Aorta (tissue), 5 donors: ENCODE data around the gene PACSIN1. TPM values are rescaled to one million over a fixed set of nuclear protein-coding genes. Genes with fewer than 3 reads are reported as not detected.
A peak's percentile ranks its signal among the peaks of the same experiment; 100 is the strongest.

ENCODE experiments used
- ATAC-seq: fragments of 200-7000 bp; cut with Tn5 transposase; one replicate; pipeline ENCODE4 v1.9.1; 2022; ENCODE audit warnings: moderate library complexity; ENCODE audit not compliant: low FRiP score
- DNase-seq, 2 donors: peaks; one replicate each; pipeline ENCODE4 v3.0.0-alpha.2; 2020
- H3K27ac ChIP-seq, 2 donors: one replicate each; pipeline ENCODE4 v1.5.1; 2013; ENCODE audit warnings: low read length in 2 of 2, mild to moderate bottlenecking in 2 of 2, moderate library complexity in 2 of 2, control low read depth in 1 of 2, inconsistent platforms in 1 of 2, low read depth in 1 of 2
- H3K27me3 ChIP-seq, 2 donors: one replicate each; pipeline ENCODE4 v1.6.1; 2013; ENCODE audit warnings: control low read depth in 1 of 2, low read length in 1 of 2, mild to moderate bottlenecking in 1 of 2, moderate library complexity in 1 of 2; ENCODE audit not compliant: insufficient read depth in 2 of 2, control insufficient read depth in 1 of 2
- H3K36me3 ChIP-seq, 2 donors: one replicate each; pipeline ENCODE4 v1.6.1; 2013; ENCODE audit warnings: control low read depth in 1 of 2, low read length in 1 of 2, mild to moderate bottlenecking in 1 of 2; ENCODE audit not compliant: insufficient read depth in 2 of 2, control insufficient read depth in 1 of 2
- H3K4me1 ChIP-seq, 2 donors: one replicate each; pipeline ENCODE4 v1.6.1; 2013; ENCODE audit warnings: low read length in 2 of 2, control low read depth in 1 of 2, mild to moderate bottlenecking in 1 of 2, moderate library complexity in 1 of 2; ENCODE audit not compliant: insufficient read depth in 2 of 2, control insufficient read depth in 1 of 2
- H3K4me3 ChIP-seq, 2 donors: one replicate each; pipeline ENCODE4 v1.5.1; 2013; ENCODE audit warnings: low read length in 2 of 2, control low read depth in 1 of 2, mild to moderate bottlenecking in 1 of 2
- H3K9me3 ChIP-seq: one replicate; pipeline ENCODE4 v1.6.1; 2013; ENCODE audit warnings: mild to moderate bottlenecking, low read length; ENCODE audit not compliant: control insufficient read depth
- WGBS, 2 donors: extraction: QIAGEN DNeasy Blood & Tissue Kit; methylation state at CpG; one replicate each; pipeline ENCODE4 v1.1.7; 2013; 5-methylcytosine and 5-hydroxymethylcytosine counted together
- intact Hi-C, 2 donors: fragments of 100-400 bp; cut with DNase I; formaldehyde crosslinking; loops; one replicate each; pipeline versions ENCODE4 v1.14.2 to v1.15.0; 2022
- polyA plus RNA-seq, 2 donors: library from polyadenylated mRNA; stranded (reverse); fragments of 200-250 nt; gene quantifications; one replicate each; pipeline ENCODE4 v1.2.3, GENCODE V29; 2013
- total RNA-seq, 2 donors: library from RNA; stranded (reverse); fragmentation: NEBNext Ultra II Directional; extraction: Animal tissue kit (Norgen Biotek cat#: 25700); gene quantifications; one replicate each; pipeline ENCODE4 v1.2.1, GENCODE V29; 2021
- donor health status: healthy with polysubstance abuse.
- donor health status: Bipolar disorder and iron deficiency.
- donor health status: DM: no; HTN: no; CAD: no.
- donor health status: DM: no; HTN: no; CAD: no.
- donor health status: DM: yes; HTN: yes; CAD: no.

The PACSIN1 gene
- total and polyA plus RNA-seq, 4 donors, result 0.10 to 0.84 (median 0.10) TPM; not detected in 1

- no peaks in the 10 kb centered on the region for H3K27me3 ChIP-seq
- ATAC-seq, result no peak
- no peaks in the 10 kb centered on the region for H3K9me3 ChIP-seq
- peak; percentile 64 to 85 for DNase-seq
- no peaks in the 10 kb centered on the region for H3K4me1 ChIP-seq
- intact Hi-C loops, result no loop called here
- H3K36me3 ChIP-seq, result no peaks in the 10 kb centered on the region
- H3K4me3 ChIP-seq, result no peak overlapping the region
- 5 to 10% methylated on average over 10 to 11 of the region's 11 CpGs for WGBS, 2 donors
- no peak overlapping the region for H3K27ac ChIP-seq
Measured at GRCh38 chr6:34546551-34547321, 80.9 kb downstream of the PACSIN1 start.

GRCh38 chr6:34547701-34548644 lies 82.1 kb downstream of the PACSIN1 start:
- no peaks in the 10 kb centered on the region for H3K36me3 ChIP-seq
- H3K27me3 ChIP-seq, result no peaks in the 10 kb centered on the region
- H3K27ac ChIP-seq, result no peak overlapping the region
- no peak overlapping the region for H3K4me3 ChIP-seq
- no peaks in the 10 kb centered on the region for H3K9me3 ChIP-seq
- WGBS, 2 donors, result 92% methylated on average over 11 of the region's 11 CpGs
- no peak for DNase-seq
- ATAC-seq, result no peak
- intact Hi-C loops, result no loop called here
- H3K4me1 ChIP-seq, result no peaks in the 10 kb centered on the region

GRCh38 chr6:34549026-34549803 lies 83.3 kb downstream of the PACSIN1 start:
- DNase-seq (no peak), ATAC-seq (no peak)
- intact Hi-C loops, result no loop called here
- Histone ChIP-seq H3K9me3 (no peaks in the 10 kb centered on the region), H3K27me3 (no peaks in the 10 kb centered on the region), H3K4me1 (no peaks in the 10 kb centered on the region), H3K36me3 (no peaks in the 10 kb centered on the region), H3K4me3 (no peak overlapping the region), H3K27ac (no peak overlapping the region)
- WGBS, 2 donors, result 90 to 95% methylated on average over 16 of the region's 16 CpGs

GRCh38 chr6:34549804-34550202 lies 83.9 kb downstream of the PACSIN1 start:
- ATAC-seq (no peak), DNase-seq (no peak)
- H3K36me3 ChIP-seq, result no peaks in the 10 kb centered on the region
- intact Hi-C loops, result no loop called here
- no peaks in the 10 kb centered on the region for H3K4me1 ChIP-seq
- 93 to 100% methylated on average over 1 to 2 of the region's 2 CpGs for WGBS, 2 donors
- no peak overlapping the region for H3K27ac ChIP-seq
- H3K9me3 ChIP-seq, result no peaks in the 10 kb centered on the region
- H3K27me3 ChIP-seq, result no peaks in the 10 kb centered on the region
- no peak overlapping the region for H3K4me3 ChIP-seq

GRCh38 chr6:34551720-34552119 lies 85.8 kb downstream of the PACSIN1 start:
- no peak overlapping the region for H3K27ac ChIP-seq
- no peak overlapping the region for H3K4me3 ChIP-seq
- no peaks in the 10 kb centered on the region for H3K36me3 ChIP-seq
- 93 to 98% methylated on average over 8 of the region's 8 CpGs for WGBS, 2 donors
- ATAC-seq, result no peak
- intact Hi-C loops, result no loop called here
- H3K27me3 ChIP-seq, result no peaks in the 10 kb centered on the region
- no peaks in the 10 kb centered on the region for H3K9me3 ChIP-seq
- H3K4me1 ChIP-seq, result no peaks in the 10 kb centered on the region
- DNase-seq, result no peak

GRCh38 chr6:34552620-34553019 lies 86.7 kb downstream of the PACSIN1 start:
- no peaks in the 10 kb centered on the region for H3K9me3 ChIP-seq
- no peaks in the 10 kb centered on the region for H3K4me1 ChIP-seq
- intact Hi-C loops, result no loop called here
- 83 to 90% methylated on average over 5 of the region's 5 CpGs for WGBS, 2 donors
- no peak for ATAC-seq
- H3K36me3 ChIP-seq, result no peaks in the 10 kb centered on the region
- no peaks in the 10 kb centered on the region for H3K27me3 ChIP-seq
- H3K27ac ChIP-seq, result no peak overlapping the region
- H3K4me3 ChIP-seq, result no peak overlapping the region
- no peak for DNase-seq

GRCh38 chr6:34553146-34553545 lies 87.3 kb downstream of the PACSIN1 start:
- no peaks in the 10 kb centered on the region for H3K36me3 ChIP-seq
- H3K4me1 ChIP-seq, result no peaks in the 10 kb centered on the region
- ATAC-seq, result no peak
- no peak for DNase-seq
- no peak overlapping the region for H3K27ac ChIP-seq
- 74 to 80% methylated on average over 4 of the region's 4 CpGs for WGBS, 2 donors
- no peaks in the 10 kb centered on the region for H3K27me3 ChIP-seq
- intact Hi-C loops, result no loop called here
- H3K4me3 ChIP-seq, result no peak overlapping the region
- no peaks in the 10 kb centered on the region for H3K9me3 ChIP-seq

GRCh38 chr6:34553750-34554149 lies 87.9 kb downstream of the PACSIN1 start:
- ATAC-seq (no peak), DNase-seq (no peak)
- no peaks in the 10 kb centered on the region for H3K36me3 ChIP-seq
- 82 to 83% methylated on average over 10 of the region's 10 CpGs for WGBS, 2 donors
- H3K9me3 ChIP-seq, result peaks cover 1% of the 10 kb centered on the region
- no peaks in the 10 kb centered on the region for H3K27me3 ChIP-seq
- H3K27ac ChIP-seq, result no peak overlapping the region
- H3K4me3 ChIP-seq, result no peak overlapping the region
- no peaks in the 10 kb centered on the region for H3K4me1 ChIP-seq
- intact Hi-C loops, result no loop called here
